Activated CD4-positive, alpha-beta T cell treated with anti-CD3 and anti-CD28 coated beads for 4 hours (primary cell): Measurements from ENCODE around the gene TRMT11.
"Not testable (repeated sequence)": the region's sequence is repeated elsewhere in the genome, so short reads cannot be mapped to it uniquely, and the experiment has no call there.

Experiments used
- DNase-seq, 2 donors: peaks; one replicate each; pipeline ENCODE4 v3.0.0-alpha.2; 2020

Gene TRMT11

DNA sequence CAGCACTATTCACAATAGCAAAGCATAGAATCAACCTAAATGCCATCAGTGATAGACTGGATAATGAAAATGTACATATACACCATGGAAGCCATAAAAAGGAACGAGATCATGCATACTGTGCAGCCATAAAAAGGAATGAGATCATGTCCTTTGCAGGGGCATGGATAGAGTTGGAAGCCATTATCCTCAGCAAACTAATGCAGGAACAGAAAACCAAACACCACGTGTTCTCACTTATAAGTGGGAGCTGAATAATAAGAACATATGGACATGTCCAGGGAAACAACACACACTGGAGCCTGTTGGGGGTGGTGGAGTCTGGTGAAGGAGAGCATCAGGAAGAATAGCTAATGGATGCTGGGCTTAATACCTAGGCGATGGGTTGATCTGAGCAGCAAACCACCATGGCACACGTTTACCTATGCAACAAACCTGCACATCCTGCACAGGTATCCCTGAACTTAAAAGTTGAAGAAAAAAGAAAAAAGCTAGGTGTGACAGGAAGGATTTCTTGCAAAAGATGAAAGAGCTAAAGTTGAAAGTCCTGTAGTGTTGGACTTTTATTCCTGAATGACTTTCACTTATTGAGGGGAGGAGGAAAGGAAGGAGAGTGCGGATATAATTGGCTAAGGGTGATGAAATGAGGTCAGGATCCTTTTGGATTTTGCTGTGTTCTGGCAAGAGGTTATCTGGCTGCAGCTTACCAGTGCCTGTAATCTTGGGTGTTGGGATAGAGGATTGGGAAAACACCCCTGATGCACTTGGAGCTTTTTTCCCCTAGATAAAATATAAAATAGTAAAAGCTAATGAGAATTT is 8.5 kb downstream of the TRMT11 start:
- DNase-seq = no peak

DNA sequence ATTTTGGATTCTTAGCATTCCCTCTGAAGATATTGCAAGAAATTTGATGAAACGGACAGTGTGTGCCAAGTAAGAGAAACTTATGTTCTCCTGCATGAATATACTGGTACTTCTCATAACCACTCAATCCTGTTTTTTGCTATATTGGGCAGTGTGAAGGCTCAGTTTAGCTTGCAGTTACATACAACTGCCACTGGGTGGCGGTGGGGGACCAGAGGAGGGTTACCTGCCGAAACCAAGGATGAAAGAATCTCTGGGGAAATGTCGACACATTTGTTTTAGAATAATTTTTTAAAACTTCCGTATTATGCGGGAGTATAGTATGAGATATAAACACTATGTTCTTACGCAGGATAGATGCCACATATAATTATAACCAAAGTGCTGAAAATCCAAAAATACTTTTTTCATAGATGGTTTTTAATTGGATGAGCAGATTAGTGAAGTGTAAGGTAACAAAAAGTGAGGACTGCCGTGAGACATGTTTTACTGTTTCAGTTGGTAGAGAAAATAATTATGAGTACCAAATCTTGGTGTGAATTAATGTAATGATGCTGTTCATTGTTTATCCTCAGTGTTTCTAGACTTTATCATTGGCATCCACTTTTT is 9.7 kb downstream of the TRMT11 start:
- peak; percentile 59 to 74 for DNase-seq

GRCh38 chr6:126002755-126003679 is 16.7 kb downstream of the TRMT11 start:
- DNase-seq = no peak

GRCh38 chr6:126007800-126008199 is 21.5 kb downstream of the TRMT11 start:
- no peak for DNase-seq

- no peak for DNase-seq
Measured at GRCh38 chr6:126010040-126010439, 23.7 kb downstream of the TRMT11 start.

DNA sequence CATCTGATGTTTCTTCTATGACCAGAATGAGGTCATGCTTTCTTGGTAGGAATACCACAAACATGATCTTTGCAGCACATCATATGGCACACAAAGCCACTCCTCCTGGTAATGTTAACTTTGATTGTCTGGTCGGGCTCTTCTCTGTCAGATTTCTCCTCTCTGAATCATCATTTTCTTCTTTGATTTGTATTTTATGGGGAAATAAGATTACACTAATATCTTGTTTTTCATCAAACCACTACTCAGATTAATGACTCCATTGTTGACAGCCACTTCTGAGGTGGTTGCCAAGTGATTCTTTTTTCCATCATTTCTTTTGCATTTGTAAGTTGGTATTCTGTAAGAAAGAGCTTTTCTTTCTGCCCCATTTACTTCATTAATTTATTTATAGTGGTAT is 29.5 kb downstream of the TRMT11 start:
- DNase-seq = no peak

- DNase-seq = no peak
Measured at GRCh38 chr6:126016591-126016990, 30.3 kb downstream of the TRMT11 start.

- DNase-seq = no peak
Measured at GRCh38 chr6:126017668-126018067, 31.3 kb downstream of the TRMT11 start.

GRCh38 chr6:126020305-126021050 is 34.1 kb downstream of the TRMT11 start:
- DNase-seq = no peak

GRCh38 chr6:126023474-126023873 is 37.1 kb downstream of the TRMT11 start:
- not testable (repeated sequence) for DNase-seq

DNA sequence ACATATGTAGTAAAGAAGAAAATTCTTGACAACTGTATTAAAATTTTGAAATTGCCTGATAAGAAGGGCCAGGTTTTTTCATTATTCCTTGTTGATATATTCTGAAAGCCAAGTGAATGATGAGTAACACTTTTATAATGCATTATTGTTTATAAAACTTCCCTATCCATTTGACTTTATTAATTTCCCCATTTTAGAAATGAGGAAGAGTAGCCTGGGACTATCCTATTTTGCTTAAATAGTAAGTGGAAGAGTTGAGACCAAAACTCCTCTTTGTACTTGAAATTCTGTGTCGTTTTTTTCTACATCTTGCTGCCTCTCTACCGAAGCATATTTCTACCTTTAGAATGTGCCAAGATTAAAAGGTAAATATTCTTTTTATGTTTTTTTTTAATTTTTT is 39.7 kb downstream of the TRMT11 start:
- DNase-seq = no peak

DNA sequence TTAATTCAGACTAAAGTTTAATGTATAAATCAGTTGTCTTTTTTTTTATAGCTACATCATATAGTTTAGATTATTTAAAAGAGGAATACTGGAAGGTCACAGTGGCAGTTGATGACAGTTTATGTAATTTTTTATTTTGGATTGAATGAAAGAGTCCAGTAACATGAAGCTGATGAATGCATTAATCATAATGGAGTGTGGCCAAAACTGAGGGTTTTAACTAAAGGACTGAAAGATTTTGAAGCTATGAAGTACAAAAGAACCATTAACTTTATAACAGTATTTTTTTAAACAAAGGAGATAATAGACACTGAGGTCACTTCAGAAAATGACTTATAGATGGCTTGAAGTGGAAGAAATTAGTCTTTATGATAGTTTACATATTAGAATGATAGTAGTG is 41.3 kb downstream of the TRMT11 start:
- no peak for DNase-seq

DNA sequence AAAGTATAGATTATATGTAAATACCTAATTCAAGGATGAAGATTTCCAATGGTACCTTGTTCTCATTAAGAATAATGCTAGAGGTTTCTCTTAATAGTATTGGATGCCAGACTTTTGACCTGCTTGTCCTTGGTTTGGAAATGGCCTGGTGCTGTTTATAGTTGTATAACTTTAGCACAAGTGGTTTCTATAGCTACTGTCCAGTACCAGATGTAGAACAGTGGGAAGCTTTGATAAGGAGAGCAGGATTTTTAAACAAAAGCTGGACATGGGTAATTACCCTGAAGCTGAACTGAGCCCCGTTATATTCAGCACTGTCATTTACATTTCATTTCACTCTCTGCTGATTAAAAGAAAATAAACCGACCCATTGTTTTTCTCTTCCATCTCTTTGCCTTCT is 43.7 kb downstream of the TRMT11 start:
- no peak for DNase-seq

- DNase-seq = no peak
Measured at GRCh38 chr6:126033696-126034095, 47.4 kb downstream of the TRMT11 start.

GRCh38 chr6:126034656-126035055 is 48.3 kb downstream of the TRMT11 start:
- no peak for DNase-seq

GRCh38 chr6:126035764-126036163 is 49.4 kb downstream of the TRMT11 start:
- DNase-seq = no peak

- no peak for DNase-seq
Measured at GRCh38 chr6:126038234-126038633, 51.9 kb downstream of the TRMT11 start.

- no peak for DNase-seq
Measured at GRCh38 chr6:126039284-126039683, 52.9 kb downstream of the TRMT11 start.

GRCh38 chr6:126040394-126040793 is 54.1 kb downstream of the TRMT11 start:
- DNase-seq = no peak

- no peak for DNase-seq
Measured at GRCh38 chr6:126040826-126041225, 54.5 kb downstream of the TRMT11 start.

- DNase-seq = no peak
Measured at GRCh38 chr6:126041516-126041915, 55.2 kb downstream of the TRMT11 start.

- no peak for DNase-seq
Measured at GRCh38 chr6:126042001-126042419, 55.7 kb downstream of the TRMT11 start.

GRCh38 chr6:126047648-126048047 is 61.3 kb downstream of the TRMT11 start:
- DNase-seq = no peak
